GM15510 (cell line): ENCODE results near the gene CREB5.

Experiments
- POLR2A ChIP-seq: IDR thresholded peaks from 3 replicates; pipeline ENCODE4 v1.6.1; 2011; ENCODE audit warnings: borderline replicate concordance; ENCODE audit not compliant: insufficient read length; ENCODE audit errors: extremely low read depth

CREB5 gene

GRCh38 chr7:28617308-28617880 lies 205.1 kb downstream of the CREB5 start:
- TF ChIP-seq POLR2A = no peak

GRCh38 chr7:28618383-28618782 lies 206.1 kb downstream of the CREB5 start:
- no peak for TF ChIP-seq POLR2A

DNA sequence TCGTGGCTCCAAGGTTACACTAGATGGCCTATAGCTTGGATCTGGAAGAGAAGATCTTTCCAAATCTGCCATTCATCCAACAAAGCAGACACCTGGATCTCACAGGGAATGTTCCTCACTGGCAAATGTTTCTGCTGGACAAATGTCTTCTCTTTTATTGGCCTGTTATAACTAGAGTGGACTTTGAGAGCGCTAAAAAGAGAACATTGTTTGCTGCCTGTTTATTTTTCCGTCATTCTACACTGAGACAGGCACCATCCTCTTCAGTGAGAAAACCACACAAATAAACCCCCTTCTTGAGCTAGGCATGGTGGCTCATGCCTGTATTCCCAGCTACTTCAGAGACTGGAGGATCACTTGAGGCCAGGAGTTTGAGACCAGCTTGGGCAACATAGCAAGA lies 206.9 kb downstream of the CREB5 start:
- no peak for TF ChIP-seq POLR2A

DNA sequence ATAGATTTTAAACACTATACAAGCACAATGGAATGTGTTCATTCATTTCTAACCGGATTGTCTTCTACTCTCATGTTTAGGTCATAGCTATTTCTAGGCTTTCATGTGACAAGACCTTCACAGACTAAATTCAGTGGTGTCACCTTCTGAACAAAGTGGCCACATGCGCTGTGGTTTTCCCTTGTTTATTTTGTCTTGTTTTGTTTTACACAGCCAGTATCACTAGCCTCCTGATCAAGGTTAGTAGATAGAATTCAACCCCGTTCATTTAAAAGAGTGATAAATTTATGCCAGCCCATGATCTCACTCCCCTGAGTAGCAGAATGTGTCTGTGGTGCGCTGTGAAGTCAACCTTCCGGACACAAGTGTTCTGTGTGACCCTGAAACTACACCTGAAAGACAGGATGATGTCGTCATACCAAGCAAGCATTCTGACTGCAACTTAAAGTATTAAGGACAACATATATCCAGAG lies 209.1 kb downstream of the CREB5 start:
- no peak for TF ChIP-seq POLR2A

DNA sequence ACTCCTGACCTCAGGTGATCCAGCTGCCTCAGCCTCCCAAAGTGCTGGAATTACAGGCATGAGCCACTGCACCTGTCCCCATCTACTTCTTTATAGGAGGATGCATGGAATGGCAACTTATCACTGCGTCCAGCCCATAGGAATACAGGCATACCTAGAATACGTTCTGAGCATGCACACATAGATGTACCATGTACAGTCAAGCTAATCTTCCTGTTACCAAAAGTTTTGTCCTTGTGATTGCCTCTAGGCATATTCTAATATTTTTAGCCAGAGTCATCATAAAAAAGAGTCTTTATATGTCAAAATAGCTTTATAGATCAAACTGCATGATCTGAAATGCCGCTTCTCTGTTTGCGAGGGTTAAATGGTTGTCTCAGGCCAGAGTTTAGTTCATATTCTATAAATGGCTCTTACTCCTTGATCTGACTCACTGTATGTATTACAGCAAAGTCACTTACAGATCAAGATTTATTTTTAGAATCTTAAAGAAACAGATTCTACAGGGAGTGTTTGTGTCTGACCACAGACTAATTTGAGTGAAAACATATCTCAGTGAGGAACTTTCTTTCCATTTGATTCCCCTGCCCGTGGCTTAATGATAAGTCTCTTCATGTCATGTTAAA lies 210.9 kb downstream of the CREB5 start:
- TF ChIP-seq POLR2A = no peak

DNA sequence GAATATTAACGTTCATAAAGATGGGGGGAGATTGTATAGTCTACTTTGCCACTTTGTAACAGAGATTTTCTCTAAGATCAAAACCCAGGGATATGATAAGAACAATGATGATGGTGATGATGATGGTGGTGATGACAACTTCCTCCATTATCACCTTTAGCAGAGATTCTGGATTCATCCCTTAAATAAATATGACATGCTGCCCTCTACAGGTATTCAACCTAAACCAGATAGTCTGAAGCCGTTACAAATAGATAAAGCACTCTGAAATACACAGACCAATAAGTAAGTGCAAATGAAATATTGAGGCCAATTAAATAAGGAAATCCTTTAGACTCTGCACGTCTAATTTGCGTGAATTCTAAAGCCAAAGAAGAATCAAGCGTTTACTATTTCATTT lies 211.5 kb downstream of the CREB5 start:
- no peak for TF ChIP-seq POLR2A

GRCh38 chr7:28625432-28625831 lies 213.1 kb downstream of the CREB5 start:
- no peak for TF ChIP-seq POLR2A

GRCh38 chr7:28626221-28626620 lies 213.9 kb downstream of the CREB5 start:
- no peak for TF ChIP-seq POLR2A

DNA sequence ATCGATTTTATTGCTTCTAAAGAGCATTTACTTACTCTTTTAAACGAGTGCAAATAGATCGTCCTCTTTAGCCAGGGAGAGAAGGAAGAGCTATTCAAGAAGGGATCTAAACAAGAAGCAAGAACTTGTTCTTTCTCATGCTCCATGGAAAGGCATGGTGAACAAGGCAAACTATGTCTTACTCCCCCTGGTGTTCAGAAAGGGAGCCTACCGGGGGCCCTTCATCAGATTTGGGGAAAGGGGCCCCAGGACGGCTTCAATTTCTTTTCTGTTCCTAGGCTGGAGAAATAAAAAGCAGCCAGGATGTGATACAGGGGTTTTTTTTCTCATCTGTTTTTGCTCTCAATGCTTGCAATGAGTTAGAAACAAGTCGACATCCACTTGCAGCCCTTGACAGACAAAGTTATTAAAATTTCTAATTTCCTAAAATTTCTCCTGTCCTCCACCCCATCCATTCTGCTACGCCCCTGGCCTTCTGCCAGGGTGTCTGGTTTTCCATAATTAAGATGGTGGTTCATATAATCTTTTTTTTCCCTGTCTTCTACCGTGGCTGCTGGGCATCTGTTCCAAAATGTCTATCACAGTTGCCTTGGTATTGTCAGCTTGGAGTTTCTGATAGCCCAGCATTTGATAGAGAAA lies 214.4 kb downstream of the CREB5 start:
- TF ChIP-seq POLR2A = no peak

GRCh38 chr7:28627263-28627653 lies 214.9 kb downstream of the CREB5 start:
- TF ChIP-seq POLR2A = no peak

- no peak for TF ChIP-seq POLR2A
These were observed 215.6 kb downstream of the CREB5 start for GRCh38 chr7:28627896-28628295.

GRCh38 chr7:28629216-28629842 lies 217.0 kb downstream of the CREB5 start:
- TF ChIP-seq POLR2A = no peak

GRCh38 chr7:28630350-28630749 lies 218.0 kb downstream of the CREB5 start:
- no peak for TF ChIP-seq POLR2A

- no peak for TF ChIP-seq POLR2A
These were observed 219.7 kb downstream of the CREB5 start for GRCh38 chr7:28631995-28632394.

- TF ChIP-seq POLR2A = no peak
These were observed 226.6 kb downstream of the CREB5 start for GRCh38 chr7:28638914-28639313.
